H9 (cell line): Measurements from ENCODE around the gene RBM45. TPM values are rescaled to one million over a fixed set of nuclear protein-coding genes. Genes with fewer than 3 reads are reported as not detected.

Experiments
- DNase-seq: peaks from one replicate; pipeline ENCODE4 v3.0.0-alpha.2; 2017
- H2AFZ ChIP-seq: one replicate; pipeline ENCODE4 v1.6.1; 2013; ENCODE audit warnings: mild to moderate bottlenecking, low read length, control low read depth, moderate library complexity
- H2AK5ac ChIP-seq: 2 replicates; pipeline ENCODE4 v1.6.1; 2013; ENCODE audit warnings: low read length, control low read depth, mixed read lengths; ENCODE audit not compliant: insufficient read length
- H2BK120ac ChIP-seq: one replicate; pipeline ENCODE4 v1.6.1; 2013; ENCODE audit warnings: low read depth, mild to moderate bottlenecking, low read length, control low read depth, inconsistent platforms; ENCODE audit not compliant: poor library complexity, severe bottlenecking
- H2BK12ac ChIP-seq: 2 replicates; pipeline ENCODE4 v1.6.1; 2013; ENCODE audit warnings: low read length, control low read depth, mixed read lengths, low read depth; ENCODE audit not compliant: insufficient read length
- H2BK15ac ChIP-seq: 2 replicates; pipeline ENCODE4 v1.6.1; 2013; ENCODE audit warnings: low read depth, low read length, control low read depth
- H2BK20ac ChIP-seq: one replicate; pipeline ENCODE4 v1.6.1; 2013; ENCODE audit warnings: low read depth, mild to moderate bottlenecking, low read length, control low read depth, inconsistent platforms; ENCODE audit not compliant: poor library complexity, severe bottlenecking
- H2BK5ac ChIP-seq: 2 replicates; pipeline ENCODE4 v1.6.1; 2013; ENCODE audit warnings: low read length, control low read depth, mixed read lengths; ENCODE audit not compliant: insufficient read length
- H3K14ac ChIP-seq: 2 replicates; pipeline ENCODE4 v1.6.1; 2013; ENCODE audit warnings: low read length, control low read depth; ENCODE audit not compliant: insufficient read depth
- H3K18ac ChIP-seq: 2 replicates; pipeline ENCODE4 v1.6.1; 2013; ENCODE audit warnings: low read depth, mild to moderate bottlenecking, mixed read lengths, low read length, control low read depth; ENCODE audit not compliant: insufficient read length
- H3K23ac ChIP-seq: 2 replicates; pipeline ENCODE4 v1.6.1; 2013; ENCODE audit warnings: low read length, control low read depth, mixed read lengths, low read depth; ENCODE audit not compliant: insufficient read length
- H3K23me2 ChIP-seq: 2 replicates; pipeline ENCODE4 v1.6.1; 2013; ENCODE audit warnings: low read depth, mild to moderate bottlenecking, mixed read lengths, low read length, control low read depth; ENCODE audit not compliant: insufficient read length, poor library complexity, severe bottlenecking
- H3K27ac ChIP-seq: 2 replicates; pipeline ENCODE4 v1.5.1; 2013; ENCODE audit warnings: low read length, control low read depth, mixed read lengths, low read depth; ENCODE audit not compliant: insufficient read length
- H3K27me3 ChIP-seq: 2 replicates; pipeline ENCODE4 v1.6.1; 2013; ENCODE audit warnings: low read length, control low read depth, inconsistent platforms; ENCODE audit not compliant: insufficient read depth
- H3K4ac ChIP-seq: 2 replicates; pipeline ENCODE4 v1.6.1; 2013; ENCODE audit warnings: low read depth, mild to moderate bottlenecking, control low read depth, inconsistent platforms, low read length, moderate library complexity
- H3K4me1 ChIP-seq: 2 replicates; pipeline ENCODE4 v1.6.1; 2013; ENCODE audit warnings: low read length, control low read depth, inconsistent platforms; ENCODE audit not compliant: insufficient read depth
- H3K4me2 ChIP-seq: 2 replicates; pipeline ENCODE4 v1.6.1; 2013; ENCODE audit warnings: low read length, control low read depth, mixed read lengths; ENCODE audit not compliant: insufficient read length, insufficient read depth
- H3K56ac ChIP-seq: 2 replicates; pipeline ENCODE4 v1.6.1; 2013; ENCODE audit warnings: low read depth, mild to moderate bottlenecking, mixed read lengths, low read length, control low read depth; ENCODE audit not compliant: insufficient read length
- H3K79me1 ChIP-seq: 2 replicates; pipeline ENCODE4 v1.6.1; 2013; ENCODE audit warnings: low read depth, mild to moderate bottlenecking, moderate library complexity, low read length, control low read depth, inconsistent platforms; ENCODE audit not compliant: insufficient read depth, poor library complexity, severe bottlenecking
- H3K79me2 ChIP-seq: 2 replicates; pipeline ENCODE4 v1.6.1; 2013; ENCODE audit warnings: low read length, control low read depth, inconsistent platforms; ENCODE audit not compliant: insufficient read depth
- H3K9ac ChIP-seq: 2 replicates; pipeline ENCODE4 v1.6.1; 2013; ENCODE audit warnings: low read length, control low read depth, mixed read lengths; ENCODE audit not compliant: insufficient read length; ENCODE audit errors: extremely low read depth
- H3K9me3 ChIP-seq: one replicate; pipeline ENCODE4 v1.6.1; 2013; ENCODE audit warnings: low read depth, low read length, inconsistent platforms; ENCODE audit not compliant: control insufficient read depth
- H3T11ph ChIP-seq: one replicate; pipeline ENCODE4 v1.6.1; 2013; ENCODE audit warnings: mild to moderate bottlenecking, low read length, control low read depth, inconsistent platforms
- H4K20me1 ChIP-seq: one replicate; pipeline ENCODE4 v1.6.1; 2013; ENCODE audit not compliant: control insufficient read depth, insufficient read length, insufficient read depth
- H4K5ac ChIP-seq: 2 replicates; pipeline ENCODE4 v1.6.1; 2013; ENCODE audit warnings: low read depth, mild to moderate bottlenecking, mixed read lengths, low read length, control low read depth; ENCODE audit not compliant: insufficient read length
- H4K8ac ChIP-seq: replicated peaks from 2 replicates; pipeline ENCODE4 v1.6.1; 2013; ENCODE audit warnings: low read length, control low read depth, mixed read lengths, low read depth; ENCODE audit not compliant: insufficient read length
- H4K91ac ChIP-seq: 2 replicates; pipeline ENCODE4 v1.6.1; 2013; ENCODE audit warnings: low read depth, mild to moderate bottlenecking, moderate library complexity, mixed read lengths, low read length, control low read depth; ENCODE audit not compliant: insufficient read length
- H3K27ac Mint-ChIP-seq, 3 experiments: 2 replicates in 2 of 3; 3 replicates in 1 of 3; pipeline ENCODE4 v1.8.0; 2020 to 2021; ENCODE audit warnings: mixed read lengths in 3 of 3, mild to moderate bottlenecking in 1 of 3, moderate library complexity in 1 of 3
- H3K27me3 Mint-ChIP-seq: 2 replicates; pipeline ENCODE4 v1.8.0; 2021; ENCODE audit warnings: low read depth, mild to moderate bottlenecking, moderate library complexity, mixed read lengths
- H3K36me3 Mint-ChIP-seq, 3 experiments: 2 replicates in 2 of 3; 3 replicates in 1 of 3; pipeline ENCODE4 v1.8.0; 2020 to 2021; ENCODE audit warnings: low read depth in 3 of 3, mixed read lengths in 3 of 3; ENCODE audit not compliant: insufficient read depth in 1 of 3
- H3K4me1 Mint-ChIP-seq, 2 experiments: 2 replicates each; pipeline ENCODE4 v1.8.0; 2020; ENCODE audit warnings: mixed read lengths in 2 of 2
- H3K4me3 Mint-ChIP-seq, 2 experiments: 2 replicates in 1 of 2; 3 replicates in 1 of 2; pipeline ENCODE4 v1.8.0; 2020 to 2021; ENCODE audit warnings: mild to moderate bottlenecking in 2 of 2, mixed read lengths in 2 of 2, moderate library complexity in 1 of 2
- H3K9me3 Mint-ChIP-seq, 2 experiments: 2 replicates in 1 of 2; 3 replicates in 1 of 2; pipeline ENCODE4 v1.8.0; 2020; ENCODE audit warnings: mild to moderate bottlenecking in 2 of 2, mixed read lengths in 2 of 2, moderate library complexity in 1 of 2
- WGBS: extraction: QIAGEN DNeasy Blood & Tissue Kit; methylation state at CpG from one replicate; pipeline ENCODE4 v1.1.7; 2013; ENCODE audit warnings: missing lambda C conversion rate, low lambda C conversion rate, mixed read lengths; ENCODE audit not compliant: insufficient read length; ENCODE audit errors: extremely low coverage; 5-methylcytosine and 5-hydroxymethylcytosine counted together
- total RNA-seq: library from RNA; stranded (reverse); gene quantifications from 2 replicates; pipeline ENCODE4 v1.2.1, GENCODE V29; 2021
- TF ChIP-seq, protein P1 (sequence below): fragments of 200-600 bp; sonication (generic); conservative IDR thresholded peaks from 3 replicates; pipeline ENCODE4 v1.8.0; 2021; ENCODE audit warnings: antibody characterized with exemption, mild to moderate bottlenecking

Gene RBM45
- total RNA-seq, 1 experiment from 2014 or later: 13.9 TPM

DNA sequence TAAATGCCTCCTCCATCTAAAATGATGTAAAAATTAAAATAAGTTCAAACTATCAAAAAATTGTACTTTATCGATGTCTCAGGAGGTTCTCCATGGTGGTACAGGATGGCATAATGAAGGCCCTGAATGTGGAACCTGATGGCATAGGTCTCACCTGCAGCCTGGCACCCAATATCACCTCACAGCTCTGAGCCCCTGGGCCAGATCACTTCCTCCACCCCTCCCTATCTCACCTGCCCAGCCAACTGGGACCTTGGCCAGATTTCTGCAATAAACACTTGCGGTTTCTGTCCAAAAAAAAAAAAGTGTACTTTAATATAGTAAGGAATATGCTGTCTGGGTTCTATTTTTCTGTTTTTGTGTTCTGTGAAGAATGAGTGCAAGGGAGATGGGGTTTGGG is 6.7 kb upstream of the RBM45 start:
- DNase-seq: no peak
- H3K79me1 ChIP-seq: no peaks in the 10 kb centered on the region
- H3K23ac ChIP-seq: no peak overlapping the region
- no peaks in the 10 kb centered on the region for H3K27me3 ChIP-seq
- no peak overlapping the region for H3K4me2 ChIP-seq
- no peak overlapping the region for H2BK20ac ChIP-seq
- H2BK5ac ChIP-seq: no peak overlapping the region
- no peaks in the 10 kb centered on the region for H3K27me3 Mint-ChIP-seq
- H4K20me1 ChIP-seq: no peaks in the 10 kb centered on the region
- no peak overlapping the region for H3T11ph ChIP-seq
- H3K27ac ChIP-seq: no peak overlapping the region
- no peaks in the 10 kb centered on the region for H3K9me3 Mint-ChIP-seq
- H3K18ac ChIP-seq: no peak overlapping the region
- H3K9me3 ChIP-seq: no peaks in the 10 kb centered on the region
- no peaks in the 10 kb centered on the region for H3K23me2 ChIP-seq
- no peak overlapping the region for H4K8ac ChIP-seq
- H3K79me2 ChIP-seq: no peaks in the 10 kb centered on the region
- no peak overlapping the region for H2BK12ac ChIP-seq
- H3K4ac ChIP-seq: no peak overlapping the region
- H2AK5ac ChIP-seq: no peak overlapping the region
- H2BK15ac ChIP-seq: no peak overlapping the region
- H3K4me1 ChIP-seq: no peaks in the 10 kb centered on the region
- no peak overlapping the region for H3K4me3 Mint-ChIP-seq
- no peak overlapping the region for H3K9ac ChIP-seq
- H4K5ac ChIP-seq: no peak overlapping the region
- H4K91ac ChIP-seq: no peak overlapping the region
- TF ChIP-seq, protein P1, sequence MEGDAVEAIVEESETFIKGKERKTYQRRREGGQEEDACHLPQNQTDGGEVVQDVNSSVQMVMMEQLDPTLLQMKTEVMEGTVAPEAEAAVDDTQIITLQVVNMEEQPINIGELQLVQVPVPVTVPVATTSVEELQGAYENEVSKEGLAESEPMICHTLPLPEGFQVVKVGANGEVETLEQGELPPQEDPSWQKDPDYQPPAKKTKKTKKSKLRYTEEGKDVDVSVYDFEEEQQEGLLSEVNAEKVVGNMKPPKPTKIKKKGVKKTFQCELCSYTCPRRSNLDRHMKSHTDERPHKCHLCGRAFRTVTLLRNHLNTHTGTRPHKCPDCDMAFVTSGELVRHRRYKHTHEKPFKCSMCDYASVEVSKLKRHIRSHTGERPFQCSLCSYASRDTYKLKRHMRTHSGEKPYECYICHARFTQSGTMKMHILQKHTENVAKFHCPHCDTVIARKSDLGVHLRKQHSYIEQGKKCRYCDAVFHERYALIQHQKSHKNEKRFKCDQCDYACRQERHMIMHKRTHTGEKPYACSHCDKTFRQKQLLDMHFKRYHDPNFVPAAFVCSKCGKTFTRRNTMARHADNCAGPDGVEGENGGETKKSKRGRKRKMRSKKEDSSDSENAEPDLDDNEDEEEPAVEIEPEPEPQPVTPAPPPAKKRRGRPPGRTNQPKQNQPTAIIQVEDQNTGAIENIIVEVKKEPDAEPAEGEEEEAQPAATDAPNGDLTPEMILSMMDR: no peak
- H3K56ac ChIP-seq: no peak overlapping the region
- WGBS: no CpG with 5 or more reads among the region's 2 CpGs
- H3K36me3 Mint-ChIP-seq: no peaks in the 10 kb centered on the region
- no peaks in the 10 kb centered on the region for H3K4me1 Mint-ChIP-seq
- H2AFZ ChIP-seq: no peak overlapping the region
- H3K14ac ChIP-seq: no peak overlapping the region
- no peak overlapping the region for H2BK120ac ChIP-seq
- no peak overlapping the region for H3K27ac Mint-ChIP-seq
